AG04450 (cell line): Measurements from ENCODE around the gene MAPK9. TPM values are rescaled to one million over a fixed set of nuclear protein-coding genes. Genes with fewer than 3 reads are reported as not detected.

Experiments used
- CTCF ChIA-PET: fragments of 300-600, 350-600 bp; formaldehyde crosslinking; extraction: SDS; loops from one replicate; lab custom pipeline; 2022; ENCODE audit warnings: antibody characterized with exemption, inconsistent platforms; lab: Charles Lee
- POLR2A ChIA-PET: fragments of 350-600 bp; formaldehyde crosslinking; extraction: SDS; loops from one replicate; lab custom pipeline; 2021; ENCODE audit warnings: antibody characterized with exemption, inconsistent platforms; lab: Yijun Ruan, JAX
- DNase-seq: peaks from one replicate; pipeline ENCODE4 v3.0.0-alpha.2; 2011; ENCODE audit warnings: low read depth, low spot score
- H3K27ac ChIP-seq: one replicate; pipeline ENCODE4 v1.5.1; 2012; ENCODE audit warnings: low read depth, low read length, control low read depth
- H3K27me3 ChIP-seq: one replicate; pipeline ENCODE4 v1.6.0; 2012; ENCODE audit warnings: low read length; ENCODE audit not compliant: control insufficient read depth, insufficient read depth
- H3K4me3 ChIP-seq: 2 replicates; pipeline ENCODE4 v1.5.1; 2011; ENCODE audit warnings: mild to moderate bottlenecking, low read depth, low read length, control low read depth
- H3K9me3 ChIP-seq: 2 replicates; pipeline ENCODE4 v1.5.1; 2012; ENCODE audit warnings: low read length; ENCODE audit not compliant: control insufficient read depth, insufficient read depth
- polyA plus RNA-seq: library from polyadenylated mRNA; depleted of rRNA; stranded (reverse); fragments of >200 nt; gene quantifications from 2 replicates; pipeline ENCODE4 v1.2.3, GENCODE V29; 2011
- TF ChIP-seq, protein P1 (sequence below): IDR thresholded peaks from 2 replicates; pipeline ENCODE4 v1.5.1; 2011; ENCODE audit warnings: low read depth, low read length, control low read depth, inconsistent platforms

MAPK9 gene
- polyA plus RNA-seq, 1 experiment: 35.1 TPM

DNA sequence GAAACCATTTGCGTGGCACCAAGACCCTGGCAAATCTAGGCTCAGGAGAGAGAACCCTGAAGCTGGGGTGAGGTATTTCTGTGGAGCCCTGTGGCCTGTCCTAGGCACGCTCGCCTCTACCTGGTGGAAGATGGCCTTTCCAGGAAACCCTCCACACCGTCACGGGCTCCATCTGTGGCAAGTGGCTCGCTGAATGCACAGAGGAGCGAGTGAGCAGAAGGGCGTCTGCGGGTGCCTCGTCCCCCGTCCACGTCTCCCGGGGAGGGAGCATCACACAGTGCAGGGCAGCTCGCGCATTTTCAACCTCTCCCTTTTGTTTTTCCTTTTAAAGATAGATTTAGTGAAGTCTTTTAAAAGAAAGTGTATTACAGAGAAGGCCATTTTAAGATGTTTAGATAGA, 57.6 kb downstream of the MAPK9 start:
- H3K9me3 ChIP-seq: peaks cover 6% of the 10 kb centered on the region
- H3K4me3 ChIP-seq: no peak overlapping the region
- no peak for DNase-seq
- H3K27me3 ChIP-seq: no peaks in the 10 kb centered on the region
- POLR2A ChIA-PET: no interaction called here
- H3K27ac ChIP-seq: no peak overlapping the region
- CTCF ChIA-PET: no interaction called here
- TF ChIP-seq, protein P1, sequence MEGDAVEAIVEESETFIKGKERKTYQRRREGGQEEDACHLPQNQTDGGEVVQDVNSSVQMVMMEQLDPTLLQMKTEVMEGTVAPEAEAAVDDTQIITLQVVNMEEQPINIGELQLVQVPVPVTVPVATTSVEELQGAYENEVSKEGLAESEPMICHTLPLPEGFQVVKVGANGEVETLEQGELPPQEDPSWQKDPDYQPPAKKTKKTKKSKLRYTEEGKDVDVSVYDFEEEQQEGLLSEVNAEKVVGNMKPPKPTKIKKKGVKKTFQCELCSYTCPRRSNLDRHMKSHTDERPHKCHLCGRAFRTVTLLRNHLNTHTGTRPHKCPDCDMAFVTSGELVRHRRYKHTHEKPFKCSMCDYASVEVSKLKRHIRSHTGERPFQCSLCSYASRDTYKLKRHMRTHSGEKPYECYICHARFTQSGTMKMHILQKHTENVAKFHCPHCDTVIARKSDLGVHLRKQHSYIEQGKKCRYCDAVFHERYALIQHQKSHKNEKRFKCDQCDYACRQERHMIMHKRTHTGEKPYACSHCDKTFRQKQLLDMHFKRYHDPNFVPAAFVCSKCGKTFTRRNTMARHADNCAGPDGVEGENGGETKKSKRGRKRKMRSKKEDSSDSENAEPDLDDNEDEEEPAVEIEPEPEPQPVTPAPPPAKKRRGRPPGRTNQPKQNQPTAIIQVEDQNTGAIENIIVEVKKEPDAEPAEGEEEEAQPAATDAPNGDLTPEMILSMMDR: no peak

DNA sequence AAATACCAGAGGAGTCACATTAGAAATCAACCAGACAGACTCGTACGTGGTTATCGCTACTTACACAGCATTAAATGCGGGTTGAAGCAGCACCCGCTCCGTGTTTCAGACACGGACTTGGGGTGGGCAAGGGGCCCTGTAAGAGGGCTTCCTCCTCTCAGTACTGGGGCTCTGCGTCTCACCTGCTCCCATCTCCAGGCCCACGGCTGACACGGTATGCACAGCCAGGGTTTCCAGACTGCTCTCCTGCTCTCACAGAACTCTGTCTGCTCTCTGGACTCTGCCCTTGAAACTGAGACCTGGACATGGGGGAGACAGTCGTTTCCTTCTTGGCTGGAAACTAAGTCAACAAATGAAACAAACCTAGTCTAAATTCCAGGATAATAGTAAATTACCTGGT, 58.2 kb downstream of the MAPK9 start:
- Histone ChIP-seq H3K27ac (no peak overlapping the region), H3K4me3 (no peak overlapping the region), H3K9me3 (peaks cover 9% of the 10 kb centered on the region), H3K27me3 (no peaks in the 10 kb centered on the region)
- ChIA-PET POLR2A (no interaction called here), CTCF (no interaction called here)
- TF ChIP-seq, protein P1: no peak
- DNase-seq: no peak

DNA sequence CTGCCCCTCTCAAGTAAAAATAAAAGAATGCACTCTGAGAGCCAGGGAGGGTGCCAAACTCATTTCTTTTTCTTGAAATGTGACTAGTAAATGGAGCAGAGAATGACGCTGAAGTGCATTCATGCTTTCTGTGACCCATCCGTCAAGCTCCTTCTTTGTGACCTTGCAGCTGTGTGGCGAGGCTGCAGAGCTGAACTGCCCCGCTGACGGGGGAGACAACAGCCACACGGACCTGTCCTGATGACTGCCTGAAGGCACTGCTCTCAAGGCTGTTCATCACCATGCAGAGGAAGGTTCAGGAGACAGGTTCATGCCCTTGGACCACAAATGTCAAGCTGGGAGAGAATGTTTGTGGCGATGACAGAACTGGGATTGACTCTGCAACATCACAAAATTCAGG, 61.9 kb downstream of the MAPK9 start:
- H3K27me3 ChIP-seq: no peaks in the 10 kb centered on the region
- ChIA-PET POLR2A (no interaction called here), CTCF (no interaction called here)
- no peak overlapping the region for H3K27ac ChIP-seq
- TF ChIP-seq, protein P1: no peak
- no peak for DNase-seq
- no peak overlapping the region for H3K4me3 ChIP-seq
- peaks cover 15% of the 10 kb centered on the region for H3K9me3 ChIP-seq

DNA sequence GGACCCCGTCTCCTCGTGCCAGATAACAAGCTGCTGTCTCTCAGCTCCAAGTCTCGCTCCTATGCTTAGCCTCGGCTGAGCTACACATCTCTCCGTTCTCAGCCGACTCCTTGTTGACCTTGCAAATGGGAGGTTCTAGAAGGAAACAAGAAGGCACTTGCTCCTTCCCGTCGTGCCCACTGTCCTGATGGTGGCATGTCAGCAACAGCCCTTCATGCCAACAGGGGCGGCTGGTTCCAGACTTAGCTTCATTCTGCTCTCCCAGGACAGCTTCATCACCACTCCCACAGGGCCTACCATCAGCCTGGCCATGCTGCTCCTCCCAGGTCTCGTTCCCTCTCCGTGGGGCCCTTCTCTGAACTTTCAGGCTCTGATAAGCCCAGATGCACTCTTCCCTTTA, 69.8 kb downstream of the MAPK9 start:
- H3K27me3 ChIP-seq: no peaks in the 10 kb centered on the region
- CTCF ChIA-PET: interaction anchor here (1.0 kb wide), 1 partner anchor 13 kb away, joined by 5 read pairs; the partner anchor contains the start of gene RASGEF1C

DNA sequence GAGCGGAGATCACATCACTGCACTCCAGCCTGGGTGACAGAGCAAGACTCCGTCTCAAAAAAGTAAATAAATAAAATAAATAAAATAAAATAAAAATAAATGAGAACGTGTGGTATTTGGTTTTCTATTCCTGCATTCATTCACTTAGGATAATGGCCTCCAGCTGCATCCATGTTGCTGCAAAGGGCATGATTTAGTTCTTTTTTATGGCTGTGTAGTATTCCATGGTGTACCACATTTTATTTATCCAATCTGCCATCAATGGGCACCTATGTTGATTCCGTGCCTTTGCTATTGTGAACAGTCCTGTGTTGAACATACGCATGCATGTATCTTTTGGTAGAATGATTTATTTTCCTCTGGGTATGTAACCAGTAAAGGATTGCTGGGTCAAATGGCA, 74.1 kb downstream of the MAPK9 start:
- TF ChIP-seq, protein P1: no peak
- ChIA-PET POLR2A (no interaction called here), CTCF (no interaction called here)
- Histone ChIP-seq H3K9me3 (peaks cover 44% of the 10 kb centered on the region), H3K4me3 (no peak overlapping the region), H3K27me3 (no peaks in the 10 kb centered on the region), H3K27ac (no peak overlapping the region)
- DNase-seq: no peak

More for the DNA sequence above, 69.8 kb downstream of the MAPK9 start:
- Histone ChIP-seq H3K9me3 (peaks cover 29% of the 10 kb centered on the region), H3K4me3 (no peak overlapping the region), H3K27ac (no peak overlapping the region)
- POLR2A ChIA-PET: no interaction called here
- no peak for DNase-seq
- TF ChIP-seq, protein P1: no peak
